HG02642 (cell line): ENCODE measurements around the gene NDUFA11.
A peak's percentile ranks its signal among the peaks of the same experiment; 100 is the strongest.

Experiments used
- ATAC-seq: cut with Tn5 transposase; IDR thresholded peaks from one replicate; pipeline ENCODE4 v1.9.1; 2021; ENCODE audit warnings: mild to moderate bottlenecking; ENCODE audit not compliant: unreplicated experiment, poor library complexity

Gene NDUFA11

GRCh38 chr19:5913739-5914357 is 10.3 kb upstream of the NDUFA11 start, which contains the start of gene CAPS:
Gene CAPS, plus strand, starts transcription at chr19:5914254. Its CDS starts 153 bp downstream, at chr19:5914407.
- no peak for ATAC-seq

GRCh38 chr19:5911366-5911765 is 7.8 kb upstream of the NDUFA11 start:
- ATAC-seq, result no peak

GRCh38 chr19:5910638-5910907 is 7.0 kb upstream of the NDUFA11 start:
- ATAC-seq, result no peak

GRCh38 chr19:5908773-5909442 is 5.3 kb upstream of the NDUFA11 start:
- ATAC-seq, result no peak

- no peak for ATAC-seq
Measured at GRCh38 chr19:5907241-5907640, 3.7 kb upstream of the NDUFA11 start.

DNA sequence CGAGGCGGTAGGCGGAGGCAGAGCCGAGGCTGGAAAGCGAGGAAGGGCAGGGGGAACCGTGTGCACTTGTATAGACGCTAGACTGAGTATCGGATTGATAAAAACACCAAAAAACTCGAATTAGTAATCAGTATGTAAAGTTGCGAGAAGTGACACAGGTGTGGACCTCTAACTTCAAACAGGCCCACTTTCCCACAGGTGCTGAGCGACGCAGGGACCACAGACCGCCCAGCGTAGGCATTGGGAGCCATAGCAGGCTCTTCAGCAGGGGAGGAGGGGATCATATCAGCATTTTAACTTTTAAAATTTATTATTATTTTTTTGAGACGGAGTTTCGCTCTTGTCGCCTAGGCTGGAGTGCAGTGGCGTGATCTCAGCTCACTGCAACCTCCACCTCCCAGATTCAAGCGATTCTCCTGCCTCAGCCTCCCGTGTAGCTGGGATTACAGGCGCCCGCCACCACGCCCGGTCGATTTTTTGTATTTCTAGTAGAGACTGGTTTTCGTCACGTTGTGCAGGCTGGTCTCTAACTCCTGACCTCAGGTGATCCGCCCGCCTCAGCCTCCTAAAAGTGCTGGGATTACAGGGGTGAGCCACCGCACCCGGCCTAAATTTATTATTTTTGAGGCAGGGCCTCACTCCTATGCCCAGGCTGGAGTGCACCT is 1.7 kb upstream of the NDUFA11 start:
- no peak for ATAC-seq

GRCh38 chr19:5904352-5905113 is 943 bp upstream of the NDUFA11 start, which contains the start of gene VMAC:
Gene VMAC, plus strand, starts transcription at chr19:5904872. Its CDS starts 19 bp downstream, at chr19:5904891.
- peak; percentile 83 for ATAC-seq

DNA sequence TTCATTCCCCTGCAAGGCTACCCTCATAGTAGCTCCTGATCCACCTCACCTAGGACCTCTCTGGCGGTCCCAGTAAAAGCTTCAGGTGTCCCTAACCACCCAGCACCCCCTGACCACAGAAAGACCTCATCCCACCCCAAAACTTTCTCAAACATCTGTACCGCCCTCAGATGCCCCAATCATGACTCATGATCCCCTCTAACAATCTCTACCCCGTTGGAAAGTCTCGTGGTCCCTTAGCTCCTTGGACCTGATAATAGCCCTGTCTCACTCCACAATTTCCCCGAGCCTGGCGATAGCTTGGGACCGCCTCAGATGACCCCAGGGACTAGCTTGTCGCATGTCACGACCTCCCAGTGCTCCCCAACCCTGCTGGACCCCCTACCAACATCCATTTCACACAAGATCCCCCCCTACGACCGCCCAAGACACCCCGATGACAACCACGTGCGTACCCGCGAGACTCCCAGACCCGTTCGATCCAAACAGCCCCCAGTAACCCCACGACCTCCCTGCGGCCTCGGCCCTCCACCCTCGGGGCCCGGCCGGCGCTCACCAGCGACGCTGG is 450 bp downstream of the NDUFA11 start:
- no peak for ATAC-seq

- ATAC-seq, result no peak
Measured at GRCh38 chr19:5900976-5901375, 2.6 kb downstream of the NDUFA11 start.

DNA sequence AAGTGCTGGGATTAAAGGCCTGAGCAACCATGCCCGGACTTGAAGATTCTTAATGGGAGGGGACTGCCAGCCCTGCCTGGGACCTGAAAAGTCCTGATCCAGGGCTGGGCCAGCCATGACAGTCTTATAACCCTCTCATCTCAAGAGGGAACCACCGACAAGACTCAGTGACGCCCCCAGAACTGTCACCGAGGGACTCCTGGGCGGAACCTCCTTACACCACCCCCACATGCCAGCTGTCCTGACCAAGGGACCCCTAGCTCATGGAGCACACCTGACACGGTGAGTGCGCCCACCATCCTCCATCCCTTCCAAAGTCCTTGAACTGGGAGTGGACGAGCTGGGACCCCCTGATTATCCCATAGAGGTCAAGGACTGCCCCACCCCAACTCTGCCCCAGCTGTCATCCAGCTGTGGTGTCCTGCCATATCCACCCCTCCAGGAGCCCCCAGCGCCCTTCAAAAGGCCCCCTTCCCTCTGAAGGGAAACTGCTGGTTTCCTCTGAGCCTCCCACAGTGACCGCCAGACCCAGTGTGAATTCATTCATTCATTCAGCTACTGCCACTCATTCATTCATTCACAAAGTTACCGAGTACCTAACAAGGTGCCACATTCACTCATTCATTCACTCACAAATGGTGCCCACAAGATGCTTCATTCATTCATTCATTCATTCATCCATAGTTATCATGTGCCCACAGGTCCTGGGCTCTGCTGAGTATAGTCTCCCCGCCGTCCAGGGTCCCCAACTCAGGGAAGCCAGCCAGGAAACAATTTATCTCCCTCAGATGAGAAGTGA is 3.7 kb downstream of the NDUFA11 start:
- no peak for ATAC-seq

DNA sequence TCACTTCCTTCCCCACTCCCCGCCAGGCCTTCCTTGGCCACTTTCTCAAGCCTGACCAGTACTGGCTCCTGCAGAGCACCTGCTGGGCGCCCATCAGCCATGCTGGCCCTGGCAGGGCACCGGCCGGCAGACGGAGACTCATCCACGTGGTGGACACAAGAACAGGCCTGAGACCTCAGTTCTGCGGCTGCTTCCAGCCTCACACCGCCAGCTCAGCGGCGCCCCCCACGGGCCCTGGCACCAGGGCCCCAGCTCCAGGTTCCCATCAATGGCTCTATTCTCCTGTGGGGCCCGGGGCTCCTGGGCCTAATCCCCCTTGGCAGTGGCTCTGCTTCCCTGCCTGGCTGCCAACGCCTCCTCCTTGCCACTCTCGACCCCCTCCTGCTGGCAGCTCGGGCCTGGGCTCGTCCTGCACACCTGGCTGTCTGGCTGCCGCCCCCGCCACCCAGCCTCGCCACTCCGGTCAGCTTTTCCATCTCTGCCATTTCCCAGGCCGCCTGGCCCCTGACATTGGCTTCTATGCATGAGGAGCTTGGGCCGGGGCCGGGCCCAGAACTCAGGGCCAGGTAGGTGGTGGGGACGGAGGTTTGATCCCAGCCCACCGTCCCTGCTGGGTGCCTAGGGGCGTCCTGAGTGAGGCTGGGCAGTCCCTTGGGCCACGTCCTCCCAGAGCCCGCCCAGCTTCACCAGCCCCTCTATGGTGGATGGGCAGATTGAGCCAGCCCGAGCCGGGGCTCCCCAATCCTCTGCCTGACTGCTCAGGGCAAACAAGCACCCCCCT is 6.2 kb downstream of the NDUFA11 start:
- ATAC-seq, result no peak

GRCh38 chr19:5896365-5897076 is 7.1 kb downstream of the NDUFA11 start:
- no peak for ATAC-seq

DNA sequence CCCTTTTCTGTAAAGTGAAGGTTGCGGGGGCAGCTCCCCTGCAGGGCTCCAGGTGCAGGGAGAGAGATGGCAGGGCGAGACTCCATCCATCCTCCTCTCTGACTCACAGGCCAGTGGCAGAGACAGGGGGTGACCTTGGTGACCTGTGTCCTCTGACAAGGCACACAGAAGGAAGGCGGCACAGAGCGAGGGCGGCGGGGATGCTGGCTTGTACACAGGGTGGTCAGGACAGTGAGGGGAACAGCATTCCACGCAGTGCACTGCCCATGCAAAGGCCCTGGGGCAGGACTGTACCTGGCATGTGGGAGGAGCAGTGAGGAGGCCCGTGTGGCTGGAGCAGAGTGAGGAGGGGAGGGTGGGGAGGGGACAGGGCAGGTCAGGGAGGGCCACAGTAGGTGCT is 7.7 kb downstream of the NDUFA11 start:
- ATAC-seq, result no peak

DNA sequence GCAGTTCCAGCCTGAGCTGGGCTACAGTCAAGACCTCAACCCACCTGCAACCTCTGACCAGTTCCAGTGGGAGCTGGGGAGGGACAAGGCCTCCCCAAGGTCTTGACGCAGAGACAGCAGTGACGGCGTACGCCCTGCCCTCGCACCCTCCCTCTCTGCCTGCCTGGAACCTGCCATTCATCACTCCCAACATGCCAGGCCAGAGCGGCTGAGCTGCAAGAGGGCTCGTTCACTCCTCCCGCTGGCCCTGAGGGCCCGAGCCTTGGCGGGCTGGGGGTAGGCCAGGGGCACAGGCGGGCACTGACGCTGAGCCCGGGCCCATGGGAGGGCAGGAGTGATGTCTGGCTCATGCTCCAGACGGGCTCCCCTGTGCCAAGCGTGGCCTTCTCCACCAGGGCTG is 8.2 kb downstream of the NDUFA11 start:
- ATAC-seq, result no peak

DNA sequence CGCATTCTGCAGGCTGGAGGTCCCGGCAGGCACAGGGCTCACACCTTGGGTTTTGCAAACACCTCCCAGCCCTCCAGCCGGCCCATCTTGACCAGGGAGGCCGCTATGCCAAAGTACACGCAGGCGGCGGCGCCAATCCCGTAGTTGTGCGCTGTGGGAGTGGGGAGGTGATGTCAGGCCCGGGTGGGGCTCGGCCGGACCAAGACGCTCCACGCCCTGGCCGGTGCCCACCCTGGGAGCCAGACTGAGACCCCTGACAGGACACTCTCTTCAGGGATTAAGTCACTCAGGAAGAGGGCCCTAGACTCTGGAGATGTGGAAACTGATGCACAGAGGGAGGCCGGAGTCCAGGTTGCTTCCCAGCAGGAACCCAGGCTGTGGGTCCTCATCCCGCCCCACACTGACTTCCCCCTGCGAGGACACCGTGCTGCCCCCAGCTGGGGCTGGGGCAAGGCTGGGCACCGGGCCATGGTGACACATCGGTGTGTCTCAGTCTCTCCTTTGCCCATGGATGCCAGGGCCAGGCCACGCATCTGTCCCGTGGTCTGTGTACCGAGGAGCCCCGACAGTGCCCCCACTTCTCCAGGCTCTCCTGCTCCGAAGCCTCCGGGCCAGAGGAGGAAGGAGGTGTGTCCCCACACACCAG is 8.8 kb downstream of the NDUFA11 start:
- ATAC-seq, result no peak

DNA sequence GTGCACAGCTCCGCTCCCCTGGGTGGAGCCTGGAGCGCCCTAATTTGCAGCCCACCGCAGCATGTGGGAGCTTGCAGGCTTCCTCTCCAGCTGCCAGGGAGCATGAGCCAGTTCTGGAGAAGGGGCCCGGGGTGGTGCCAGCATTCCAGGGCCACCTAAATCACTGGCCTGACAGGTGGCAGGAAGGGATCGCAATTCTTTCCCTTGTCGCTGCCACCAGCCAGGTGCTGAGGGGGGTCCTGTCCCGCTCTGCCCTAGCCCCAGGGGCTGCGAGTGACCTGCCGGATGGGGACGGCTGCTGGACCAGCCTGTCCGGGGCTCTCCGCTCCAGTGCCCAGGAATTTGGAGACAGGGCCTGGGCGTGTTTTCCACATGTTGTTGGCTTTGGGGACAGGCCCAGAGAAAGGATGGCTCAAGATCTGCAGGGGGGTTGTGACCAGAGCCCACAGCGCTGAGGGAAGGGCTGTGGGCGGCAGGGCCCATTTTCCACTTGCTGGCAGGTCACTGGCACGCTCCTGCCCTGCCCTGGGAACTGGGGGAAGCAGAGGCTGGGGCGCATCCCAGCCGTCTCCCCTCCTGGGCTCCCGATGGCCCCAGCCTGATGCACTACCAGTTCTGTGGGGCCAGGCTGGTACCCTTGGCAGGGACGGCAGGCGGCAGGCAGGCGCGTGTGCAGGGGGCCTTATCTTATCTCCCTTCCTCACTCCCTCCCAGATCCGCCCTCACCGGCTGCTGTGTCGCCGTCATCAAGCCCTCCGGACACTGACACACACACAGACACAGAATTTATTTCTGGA is 9.5 kb downstream of the NDUFA11 start:
- ATAC-seq, result no peak

- no peak for ATAC-seq
Measured at GRCh38 chr19:5893296-5893903, 10.2 kb downstream of the NDUFA11 start.
